ENCODE measurements around the gene MARCO.

MARCO gene

GRCh38 chr2:119040730-119041129, 98.7 kb downstream of the MARCO start:
- Histone ChIP-seq H2AFZ (ENCODE audit: low read length) (no peak overlapping the region), H3K14ac (ENCODE audit: low read length) (no peak overlapping the region), H3K27me3 (ENCODE audit: control insufficient read depth in 3 of 3, insufficient read depth in 3 of 3, low read depth in 1 of 3, low read length in 3 of 3) (no peaks in the 10 kb centered on the region), H2AK5ac (ENCODE audit: low read depth, low read length) (no peak overlapping the region), H3K9ac (ENCODE audit: low read depth, low read length, poor library complexity) (no peak overlapping the region), H4K91ac (ENCODE audit: low read depth, low read length, poor library complexity) (no peak overlapping the region), H3K4me1 (ENCODE audit: control insufficient read depth in 2 of 2, insufficient read depth in 1 of 2, low read depth in 1 of 2, low read length in 2 of 2) (no peaks in the 10 kb centered on the region), H2BK12ac (ENCODE audit: low read length) (no peak overlapping the region), H2BK5ac (ENCODE audit: low read length) (no peak overlapping the region), H3K36me3 (replicated peaks in 1 of 2; ENCODE audit: control insufficient read depth in 2 of 2, insufficient read depth in 2 of 2, low read length in 2 of 2) (no peaks in the 10 kb centered on the region), H3K79me1 (ENCODE audit: low read depth, low read length) (no peaks in the 10 kb centered on the region), H4K8ac (ENCODE audit: low read depth, low read length) (no peak overlapping the region), H3K23ac (ENCODE audit: low read depth, low read length, poor library complexity) (no peak overlapping the region), H3K4ac (ENCODE audit: low read length) (no peak overlapping the region), H2BK15ac (ENCODE audit: low read length) (no peak overlapping the region), H3K4me3 (ENCODE audit: low read length in 2 of 2) (no peak overlapping the region), H2BK120ac (ENCODE audit: low read depth, low read length) (no peak overlapping the region), H3K9me3 (replicated peaks in 1 of 2; ENCODE audit: control insufficient read depth in 2 of 2, insufficient read depth in 1 of 2, low read depth in 1 of 2, low read length in 2 of 2) (no peaks in the 10 kb centered on the region), H3K4me2 (ENCODE audit: insufficient read depth, low read length, poor library complexity, severe bottlenecking) (no peak overlapping the region), H3K27ac (replicated peaks; ENCODE audit: low read length) (no peak overlapping the region), H3K18ac (ENCODE audit: low read length) (no peak overlapping the region)
- no peak for DNase-seq (ENCODE audit: low spot score)
- no CpG with 5 or more reads among the region's 11 CpGs for WGBS, 2 donors (ENCODE audit: extremely low coverage in 2 of 2, insufficient read length in 2 of 2, insufficient replicate concordance in 1 of 2)

Measured in neuronal stem cell (in vitro differentiated cells).